ENCODE data around the gene SPSB2.
"Not testable (repeated sequence)": the region's sequence is repeated elsewhere in the genome, so short reads cannot be mapped to it uniquely, and the experiment has no call there.

SPSB2 gene

GRCh38 chr12:6902448-6902847 lies 29.3 kb upstream of the SPSB2 start:
- no peak for DNase-seq (ENCODE audit: extremely low read depth in 1 of 2, low read depth in 1 of 2)

DNA sequence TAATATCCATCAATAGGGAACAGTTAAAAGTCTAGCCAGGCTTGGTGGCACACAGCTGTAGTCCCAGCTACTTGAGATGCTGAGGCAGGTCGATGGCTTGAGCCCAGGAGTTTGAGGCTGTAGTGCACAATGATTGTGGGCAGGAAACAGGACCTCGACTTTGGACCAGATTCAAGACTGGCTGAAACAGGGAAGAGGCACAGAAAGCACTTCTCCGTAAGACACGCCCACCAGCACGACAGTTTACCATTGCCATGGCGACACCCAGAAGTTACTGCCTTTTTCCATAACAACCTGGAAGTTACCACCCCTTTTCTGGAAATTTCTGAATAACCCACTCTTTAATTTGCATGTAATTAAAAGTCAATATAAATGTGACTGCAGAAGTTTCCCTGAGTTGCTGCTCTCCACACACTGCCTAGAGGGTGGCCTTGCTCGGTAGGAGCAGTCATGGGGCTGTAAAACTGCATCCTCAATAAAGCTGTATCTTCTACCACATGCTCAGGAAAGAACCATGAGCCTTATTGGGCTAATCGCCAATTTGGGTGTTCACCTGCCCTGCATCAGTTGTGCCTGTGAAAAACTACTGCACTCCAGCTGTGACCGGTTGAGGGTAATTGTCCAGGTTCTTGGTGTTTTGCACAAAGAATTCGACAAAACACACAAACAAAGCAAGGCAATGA lies 26.9 kb upstream of the SPSB2 start:
- no peak for DNase-seq (ENCODE audit: extremely low read depth in 1 of 2, low read depth in 1 of 2)

GRCh38 chr12:6899427-6899826 lies 26.3 kb upstream of the SPSB2 start:
- no peak for DNase-seq (ENCODE audit: extremely low read depth in 1 of 2, low read depth in 1 of 2)

- no peak for DNase-seq (ENCODE audit: extremely low read depth in 1 of 2, low read depth in 1 of 2)
These were observed 23.8 kb upstream of the SPSB2 start for GRCh38 chr12:6896846-6897435.

DNA sequence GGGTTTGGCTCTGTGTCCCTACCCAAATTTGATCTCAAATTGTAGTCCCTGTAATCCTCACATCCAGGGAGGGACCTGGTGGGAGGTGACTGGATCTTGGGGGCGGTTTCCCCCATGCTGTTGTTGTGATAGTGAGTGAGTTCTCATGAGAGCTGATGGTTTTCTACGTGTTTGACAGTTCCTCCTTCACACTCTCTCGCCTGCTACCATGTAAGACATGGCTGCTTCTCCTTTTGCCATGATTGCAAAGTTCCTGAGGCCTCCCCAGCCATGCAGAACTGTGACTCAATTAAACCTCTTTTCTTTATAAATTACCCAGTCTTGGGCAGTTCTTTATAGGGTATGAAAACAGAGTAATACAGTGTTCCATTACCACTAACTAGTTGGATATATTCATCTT lies 21.2 kb upstream of the SPSB2 start:
- DNase-seq (ENCODE audit: extremely low read depth in 1 of 2, low read depth in 1 of 2) = no peak

DNA sequence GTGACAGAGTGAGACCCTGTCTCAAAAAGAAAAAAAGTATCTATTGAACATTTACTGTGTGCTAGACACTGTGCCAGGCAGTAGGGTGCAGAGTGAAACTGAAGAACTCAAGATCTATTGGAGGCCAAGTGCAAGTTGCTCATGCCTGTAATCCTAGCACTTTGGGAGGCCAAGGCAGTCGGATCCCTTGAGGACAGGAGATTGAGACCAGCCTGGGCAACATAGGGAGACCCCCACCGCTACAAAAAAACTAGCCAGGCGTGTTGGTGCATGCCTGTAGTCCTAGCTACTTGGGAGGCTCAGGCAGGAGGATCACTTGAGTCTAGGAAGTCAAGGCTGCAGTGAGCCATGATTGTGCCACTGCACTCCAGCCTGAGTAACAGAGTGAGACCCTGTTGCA lies 19.6 kb upstream of the SPSB2 start:
- not testable (repeated sequence) for DNase-seq (ENCODE audit: extremely low read depth in 1 of 2, low read depth in 1 of 2)

GRCh38 chr12:6891646-6892001 lies 18.5 kb upstream of the SPSB2 start:
- DNase-seq (ENCODE audit: extremely low read depth in 1 of 2, low read depth in 1 of 2) = no peak

DNA sequence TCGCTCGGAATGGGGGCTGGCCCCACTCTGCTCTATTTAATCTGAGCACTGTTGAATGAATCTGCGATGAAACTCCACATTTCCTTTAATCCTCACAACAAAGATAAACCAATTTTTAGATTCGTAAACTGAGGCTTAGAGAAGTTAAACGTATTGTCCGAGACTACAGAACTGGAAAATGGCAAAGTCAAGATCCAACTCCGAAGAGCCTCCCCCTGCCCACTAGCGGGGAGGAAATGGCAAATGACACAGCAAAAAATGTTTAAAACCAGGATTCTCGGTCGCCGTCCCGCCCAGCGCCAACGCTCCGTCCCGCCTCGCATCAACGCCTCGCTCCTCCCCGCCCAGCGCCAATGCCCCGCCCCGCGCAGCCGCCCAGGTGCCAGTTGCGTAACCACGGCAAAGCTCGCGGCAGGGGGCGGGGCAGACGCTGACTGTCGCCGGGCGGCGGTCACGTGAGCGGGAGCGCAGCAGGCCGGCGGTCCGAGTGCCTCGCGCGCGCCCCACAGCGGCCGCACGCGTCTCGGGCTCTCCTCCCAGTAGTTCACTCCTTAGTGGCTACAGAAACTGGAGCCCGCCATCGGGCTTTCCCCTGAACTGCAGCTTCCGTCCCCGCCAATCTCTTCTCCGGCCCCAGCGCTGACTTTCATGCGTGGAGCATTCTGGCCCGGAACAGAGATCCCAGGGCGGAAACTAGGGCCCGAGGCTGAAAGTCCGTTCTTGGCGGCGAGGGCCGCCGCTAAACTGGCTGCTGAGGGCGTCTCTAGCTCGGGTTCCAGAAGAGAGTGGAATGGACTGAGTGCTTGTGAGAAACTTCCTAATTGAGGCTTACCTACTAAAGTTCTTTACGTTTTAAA lies 17.9 kb upstream of the SPSB2 start:
- peak; percentile 95 to 99 for DNase-seq (ENCODE audit: extremely low read depth in 1 of 2, low read depth in 1 of 2)

GRCh38 chr12:6889775-6890573 lies 16.9 kb upstream of the SPSB2 start:
- not testable (repeated sequence) for DNase-seq (ENCODE audit: extremely low read depth in 1 of 2, low read depth in 1 of 2)

GRCh38 chr12:6888794-6889193 lies 15.7 kb upstream of the SPSB2 start:
- not testable (repeated sequence) for DNase-seq (ENCODE audit: extremely low read depth in 1 of 2, low read depth in 1 of 2)

DNA sequence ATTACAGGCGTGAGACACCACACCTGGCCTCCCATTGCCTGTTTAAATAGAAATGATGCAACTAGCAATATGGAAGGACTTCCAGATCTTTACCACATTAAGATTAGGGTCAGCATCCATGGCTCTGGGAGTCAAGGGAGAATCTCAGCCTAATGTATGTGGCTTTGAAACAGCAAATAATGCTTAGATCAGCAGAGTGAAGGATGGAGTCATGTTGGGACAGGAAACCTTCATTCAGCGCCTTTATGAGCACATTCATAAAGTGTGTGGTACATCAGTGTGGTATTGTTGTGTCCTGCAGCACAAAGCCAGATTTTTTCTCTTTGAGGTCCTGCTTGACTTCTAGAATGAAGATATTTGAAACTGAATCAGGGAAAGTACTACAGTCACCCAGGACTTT lies 15.3 kb upstream of the SPSB2 start:
- no peak for DNase-seq (ENCODE audit: extremely low read depth in 1 of 2, low read depth in 1 of 2)

GRCh38 chr12:6887460-6887859 lies 14.4 kb upstream of the SPSB2 start:
- no peak for DNase-seq (ENCODE audit: extremely low read depth in 1 of 2, low read depth in 1 of 2)

- not testable (repeated sequence) for DNase-seq (ENCODE audit: extremely low read depth in 1 of 2, low read depth in 1 of 2)
These were observed 13.3 kb upstream of the SPSB2 start for GRCh38 chr12:6886206-6886999.

DNA sequence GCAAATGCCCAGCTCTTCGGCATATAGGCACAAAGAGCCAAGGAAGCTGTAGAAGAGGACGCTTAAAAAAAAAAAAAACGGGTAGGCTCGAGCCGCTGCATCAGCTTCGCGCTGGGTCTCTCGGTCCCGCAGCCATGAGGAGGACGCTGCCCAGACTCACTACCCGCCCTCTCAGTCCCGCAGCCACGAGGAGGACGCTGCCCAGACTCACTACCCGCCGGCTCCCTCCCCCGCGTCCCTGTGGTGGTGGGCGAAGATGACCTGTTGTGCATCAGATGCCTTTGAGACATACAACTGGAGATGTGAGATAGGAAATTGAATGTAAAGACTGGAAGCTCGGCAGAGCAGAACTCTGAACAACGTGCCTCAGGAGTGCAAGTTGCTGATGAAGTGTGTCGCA lies 11.4 kb upstream of the SPSB2 start:
- DNase-seq (ENCODE audit: extremely low read depth in 1 of 2, low read depth in 1 of 2) = no peak

GRCh38 chr12:6883683-6884082 lies 10.6 kb upstream of the SPSB2 start:
- DNase-seq (ENCODE audit: extremely low read depth in 1 of 2, low read depth in 1 of 2) = no peak

DNA sequence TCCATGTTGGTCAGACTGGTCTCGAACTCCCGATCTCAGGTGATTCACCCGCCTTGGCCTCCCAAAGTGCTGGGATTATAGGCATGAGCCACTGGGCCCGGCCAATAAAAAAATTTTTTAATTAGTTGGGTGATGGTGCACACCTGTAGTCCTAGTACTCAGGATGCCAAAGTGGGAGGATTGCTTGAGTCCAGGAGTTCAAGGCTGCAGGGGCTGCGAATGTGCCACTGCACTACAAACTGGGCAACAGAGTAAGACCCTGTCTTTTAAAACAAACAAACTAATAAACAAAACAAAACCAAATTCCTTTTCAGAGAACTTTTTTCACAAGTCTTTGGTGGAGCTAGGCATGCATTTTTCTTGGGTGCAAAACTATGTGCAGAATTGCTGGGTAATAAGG lies 10.1 kb upstream of the SPSB2 start:
- no peak for DNase-seq (ENCODE audit: extremely low read depth in 1 of 2, low read depth in 1 of 2)

DNA sequence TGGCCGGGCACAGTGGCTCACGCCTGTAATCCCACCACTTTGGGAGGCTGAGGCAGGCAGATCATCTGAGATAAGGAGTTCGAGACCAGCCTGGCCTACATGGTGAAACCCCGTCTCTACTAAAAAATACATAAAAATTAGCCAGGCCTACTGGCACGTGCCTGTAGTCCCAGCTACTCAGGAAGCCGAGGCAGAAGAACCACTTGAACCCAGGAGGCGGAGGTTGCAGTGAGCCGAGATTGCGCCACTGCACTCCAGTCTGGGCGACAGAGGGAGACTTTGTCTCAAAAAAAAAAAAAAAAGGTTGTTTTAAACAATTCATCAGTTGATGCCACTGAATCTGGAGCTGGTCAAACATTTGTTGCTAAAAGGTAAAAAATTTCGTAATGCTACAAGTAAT lies 6.7 kb upstream of the SPSB2 start:
- not testable (repeated sequence) for DNase-seq (ENCODE audit: extremely low read depth in 1 of 2, low read depth in 1 of 2)

DNA sequence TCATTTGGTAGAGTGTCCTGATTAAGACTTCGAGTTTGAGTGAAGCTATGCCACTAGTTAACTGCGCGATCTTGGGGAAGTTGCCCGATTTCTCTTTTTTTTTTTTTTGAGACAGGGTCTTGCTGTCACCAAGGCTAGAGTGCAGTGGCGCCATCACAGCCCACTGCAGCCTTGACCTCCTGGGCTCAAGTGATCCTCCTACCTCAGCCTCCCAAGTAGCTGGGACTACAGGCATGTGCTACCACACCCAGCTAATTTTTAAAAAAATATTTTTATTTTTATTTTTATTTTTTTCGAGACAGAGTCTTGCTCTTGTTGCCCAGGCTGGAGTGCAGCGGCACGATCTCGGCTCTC lies 889 bp upstream of the SPSB2 start:
- not testable (repeated sequence) for DNase-seq (ENCODE audit: extremely low read depth in 1 of 2, low read depth in 1 of 2)

DNA sequence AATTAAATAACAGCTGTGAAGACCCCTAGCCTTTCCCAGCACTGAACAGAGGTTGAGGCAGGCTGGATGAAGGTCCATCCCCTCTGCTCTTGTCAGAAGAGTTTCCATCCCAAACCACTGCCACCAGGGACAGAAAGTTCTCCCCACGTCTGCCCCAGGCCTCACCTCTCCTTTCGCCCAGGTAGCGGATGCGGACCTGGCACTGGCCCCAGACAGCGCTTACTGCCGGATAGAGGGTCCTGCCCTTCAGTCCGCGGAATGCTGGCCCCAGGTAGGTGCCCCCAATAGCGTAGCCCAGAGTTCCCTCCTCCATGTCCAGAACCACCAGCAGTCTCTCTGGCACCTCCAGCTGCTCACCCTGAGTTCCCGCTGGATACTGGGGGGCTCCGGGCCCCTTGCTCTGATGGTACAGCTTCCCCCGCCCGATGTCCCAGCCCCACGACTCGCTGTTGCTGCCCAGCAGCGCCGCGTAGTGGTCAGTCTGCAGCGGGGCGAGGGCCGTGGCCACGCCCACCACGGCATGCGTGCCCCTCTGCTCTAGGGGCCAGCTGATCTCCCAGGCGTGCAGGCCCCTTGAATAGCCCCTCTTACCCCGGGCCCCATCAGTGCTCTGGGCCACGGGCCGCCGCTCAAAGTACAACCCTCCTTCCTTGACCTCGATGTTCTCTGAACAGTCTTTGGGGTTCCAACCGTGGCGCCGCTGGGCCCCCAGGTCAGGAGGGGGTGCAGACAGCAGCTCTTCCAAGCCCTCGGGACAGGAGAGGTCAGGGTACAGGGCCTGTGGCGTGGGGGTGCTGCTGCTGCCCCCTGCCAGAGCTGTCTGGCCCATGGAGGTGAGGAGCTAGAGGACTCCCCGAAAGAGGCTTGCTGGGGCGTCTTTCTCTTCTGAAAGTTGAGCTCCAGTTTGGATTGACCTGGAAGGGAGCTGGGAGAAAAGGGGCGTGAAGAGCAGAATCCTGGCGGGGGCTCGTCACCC lies 742 bp downstream of the SPSB2 start:
- peak in 1 of 2 donors; percentile 75 for DNase-seq (ENCODE audit: extremely low read depth in 1 of 2, low read depth in 1 of 2)
